Mesenchymal stem cell (in vitro differentiated cells and primary cell): Measurements from ENCODE around the gene NR2C2.

Experiments
- DNase-seq: peaks from one replicate; pipeline ENCODE4 v3.0.0-alpha.2; 2013
- H2AFZ ChIP-seq: one replicate; pipeline ENCODE4 v1.6.1; 2013; ENCODE audit warnings: low read depth, mild to moderate bottlenecking, control low read depth, inconsistent platforms, low read length, moderate library complexity
- H2AK5ac ChIP-seq: 2 replicates; pipeline ENCODE4 v1.6.1; 2013; ENCODE audit warnings: low read length, moderate library complexity, mild to moderate bottlenecking, inconsistent platforms; ENCODE audit not compliant: severe bottlenecking
- H2BK120ac ChIP-seq: one replicate; pipeline ENCODE4 v1.6.1; 2013; ENCODE audit warnings: low read depth, mild to moderate bottlenecking, inconsistent platforms, low read length, moderate library complexity
- H2BK12ac ChIP-seq, 2 experiments: one replicate each; pipeline ENCODE4 v1.6.1; 2013; ENCODE audit warnings: inconsistent platforms in 2 of 2, low read length in 2 of 2, mild to moderate bottlenecking in 2 of 2, moderate library complexity in 2 of 2, control low read depth in 1 of 2
- H2BK15ac ChIP-seq: one replicate; pipeline ENCODE4 v1.6.1; 2013; ENCODE audit warnings: mild to moderate bottlenecking, low read depth, inconsistent platforms; ENCODE audit not compliant: poor library complexity, severe bottlenecking
- H2BK5ac ChIP-seq: 2 replicates; pipeline ENCODE4 v1.6.1; 2013; ENCODE audit warnings: low read depth, mild to moderate bottlenecking, low read length, control low read depth, inconsistent platforms; ENCODE audit not compliant: poor library complexity, severe bottlenecking
- H3K14ac ChIP-seq, 2 experiments: one replicate each; pipeline ENCODE4 v1.6.1; 2013; ENCODE audit warnings: inconsistent platforms in 2 of 2, low read length in 2 of 2, control low read depth in 1 of 2, mild to moderate bottlenecking in 1 of 2, moderate library complexity in 1 of 2
- H3K18ac ChIP-seq, 2 experiments: one replicate each; pipeline ENCODE4 v1.6.1; 2013; ENCODE audit warnings: inconsistent platforms in 2 of 2, low read length in 2 of 2, control low read depth in 1 of 2, low read depth in 1 of 2, mild to moderate bottlenecking in 1 of 2
- H3K23ac ChIP-seq, 2 experiments: one replicate each; pipeline ENCODE4 v1.6.1; 2013; ENCODE audit warnings: inconsistent platforms in 2 of 2, low read length in 2 of 2, mild to moderate bottlenecking in 2 of 2, moderate library complexity in 2 of 2, control low read depth in 1 of 2
- H3K27ac ChIP-seq: 2 replicates; pipeline ENCODE4 v1.5.1; 2013; ENCODE audit warnings: mild to moderate bottlenecking, moderate library complexity, low read length, control low read depth, inconsistent platforms; ENCODE audit not compliant: poor library complexity, severe bottlenecking
- H3K27me3 ChIP-seq, 2 experiments: 2 replicates each; pipeline versions ENCODE4 v1.6.1 to v1.7.0; 2013; ENCODE audit warnings: low read length in 2 of 2, mild to moderate bottlenecking in 2 of 2, moderate library complexity in 2 of 2, control low read depth in 1 of 2, inconsistent platforms in 1 of 2; ENCODE audit not compliant: control insufficient read depth in 1 of 2, insufficient read depth in 1 of 2
- H3K36me3 ChIP-seq, 2 experiments: 2 replicates each; pipeline versions ENCODE4 v1.6.1 to v1.7.0; 2013; ENCODE audit warnings: low read length in 2 of 2, control low read depth in 1 of 2, inconsistent platforms in 1 of 2, low read depth in 1 of 2, mild to moderate bottlenecking in 1 of 2; ENCODE audit not compliant: insufficient read depth in 2 of 2, control insufficient read depth in 1 of 2
- H3K4ac ChIP-seq, 2 experiments: one replicate each; pipeline ENCODE4 v1.6.1; 2013; ENCODE audit warnings: inconsistent platforms in 2 of 2, low read length in 2 of 2, mild to moderate bottlenecking in 2 of 2, moderate library complexity in 2 of 2, control low read depth in 1 of 2, low read depth in 1 of 2
- H3K4me1 ChIP-seq: 2 replicates; pipeline ENCODE4 v1.6.1; 2013; ENCODE audit warnings: low read depth, low read length, control low read depth; ENCODE audit not compliant: control insufficient read depth, insufficient read depth
- H3K4me2 ChIP-seq: 2 replicates; pipeline ENCODE4 v1.6.1; 2013; ENCODE audit warnings: low read length, mild to moderate bottlenecking, inconsistent platforms; ENCODE audit not compliant: poor library complexity, severe bottlenecking
- H3K4me3 ChIP-seq, 2 experiments: 2 replicates each; pipeline versions ENCODE4 v1.5.1 to v1.7.0; 2013; ENCODE audit warnings: low read length in 2 of 2, mild to moderate bottlenecking in 2 of 2, control low read depth in 1 of 2, low read depth in 1 of 2; ENCODE audit not compliant: insufficient read depth in 1 of 2
- H3K79me1 ChIP-seq: replicated peaks from 2 replicates; pipeline ENCODE4 v1.6.1; 2013; ENCODE audit warnings: mild to moderate bottlenecking, control low read depth, low read length, inconsistent platforms; ENCODE audit not compliant: poor library complexity, severe bottlenecking
- H3K9ac ChIP-seq: 2 replicates; pipeline ENCODE4 v1.7.0; 2013; ENCODE audit warnings: mild to moderate bottlenecking, low read length, moderate library complexity
- H3K9me3 ChIP-seq: 2 replicates; pipeline ENCODE4 v1.7.0; 2013; ENCODE audit warnings: mild to moderate bottlenecking, low read length; ENCODE audit not compliant: control insufficient read depth
- H4K8ac ChIP-seq: one replicate; pipeline ENCODE4 v1.6.1; 2013; ENCODE audit warnings: inconsistent platforms, mild to moderate bottlenecking, low read length, moderate library complexity
- H4K91ac ChIP-seq: one replicate; pipeline ENCODE4 v1.6.1; 2013; ENCODE audit warnings: mild to moderate bottlenecking, low read length, inconsistent platforms
- WGBS: methylation state at CpG from one replicate; pipeline ENCODE4 v1.1.7; 2013; ENCODE audit warnings: mixed read lengths; 5-methylcytosine and 5-hydroxymethylcytosine counted together

Gene NR2C2

GRCh38 chr3:14950274-14950673 is 2.9 kb downstream of the NR2C2 start:
- no peaks in the 10 kb centered on the region for H3K9me3 ChIP-seq
- no peak overlapping the region for H3K27ac ChIP-seq
- no peak overlapping the region for H2BK15ac ChIP-seq
- no peak overlapping the region for H3K9ac ChIP-seq
- no peak overlapping the region for H3K4me2 ChIP-seq
- H2BK12ac ChIP-seq = no peak overlapping the region
- peaks cover 2% of the 10 kb centered on the region for H3K4me1 ChIP-seq
- no peak overlapping the region for H2AFZ ChIP-seq
- H3K4ac ChIP-seq = no peak overlapping the region
- peaks cover 5% of the 10 kb centered on the region for H3K79me1 ChIP-seq
- H2BK120ac ChIP-seq = no peak overlapping the region
- H4K91ac ChIP-seq = no peak overlapping the region
- H3K18ac ChIP-seq = no peak overlapping the region
- no peak overlapping the region for H4K8ac ChIP-seq
- H3K4me3 ChIP-seq = no peak overlapping the region
- WGBS = 96% methylated on average over 2 of the region's 2 CpGs
- no peak overlapping the region for H2AK5ac ChIP-seq
- H3K36me3 ChIP-seq = peaks cover 2 to 6% of the 10 kb centered on the region in 2 experiments
- no peak overlapping the region for H3K23ac ChIP-seq
- H2BK5ac ChIP-seq = no peak overlapping the region
- no peak for DNase-seq
- no peak overlapping the region for H3K14ac ChIP-seq
- no peaks in the 10 kb centered on the region for H3K27me3 ChIP-seq

- no peak overlapping the region for H3K14ac ChIP-seq
- H3K9me3 ChIP-seq = no peaks in the 10 kb centered on the region
- DNase-seq = no peak
- H3K4ac ChIP-seq = no peak overlapping the region
- H2AK5ac ChIP-seq = no peak overlapping the region
- no peak overlapping the region for H3K18ac ChIP-seq
- peaks cover 11% of the 10 kb centered on the region for H3K79me1 ChIP-seq
- no peaks in the 10 kb centered on the region for H3K4me1 ChIP-seq
- no peak overlapping the region for H2BK12ac ChIP-seq
- H3K36me3 ChIP-seq = peaks cover 0 to 11% of the 10 kb centered on the region in 2 experiments
- no peak overlapping the region for H3K23ac ChIP-seq
- no peak overlapping the region for H2BK120ac ChIP-seq
- no peak overlapping the region for H3K4me2 ChIP-seq
- 100% methylated on average over 1 of the region's 1 CpG for WGBS
- H3K27me3 ChIP-seq = no peaks in the 10 kb centered on the region
- no peak overlapping the region for H2AFZ ChIP-seq
- H2BK5ac ChIP-seq = no peak overlapping the region
- no peak overlapping the region for H3K27ac ChIP-seq
- no peak overlapping the region for H4K91ac ChIP-seq
- no peak overlapping the region for H3K9ac ChIP-seq
- H4K8ac ChIP-seq = no peak overlapping the region
- no peak overlapping the region for H3K4me3 ChIP-seq
- no peak overlapping the region for H2BK15ac ChIP-seq
Measured at GRCh38 chr3:14957153-14957552, 9.8 kb downstream of the NR2C2 start.

- WGBS = 48% methylated on average over 1 of the region's 1 CpG
- no peak overlapping the region for H2BK120ac ChIP-seq
Measured at GRCh38 chr3:14957925-14958324, 10.5 kb downstream of the NR2C2 start.

GRCh38 chr3:14959359-14959943 is 12.1 kb downstream of the NR2C2 start:
- Histone ChIP-seq H2BK15ac (no peak overlapping the region), H3K4me3 (no peak overlapping the region), H2BK120ac (no peak overlapping the region), H2AFZ (no peak overlapping the region), H3K79me1 (peaks cover 13% of the 10 kb centered on the region), H3K23ac (no peak overlapping the region), H3K4me2 (no peak overlapping the region), H3K9ac (no peak overlapping the region), H3K27me3 (no peaks in the 10 kb centered on the region), H4K8ac (no peak overlapping the region), H4K91ac (no peak overlapping the region), H2AK5ac (no peak overlapping the region), H3K36me3 (peaks cover 0 to 11% of the 10 kb centered on the region in 2 experiments), H3K4ac (no peak overlapping the region), H2BK5ac (no peak overlapping the region), H3K14ac (no peak overlapping the region), H3K4me1 (no peaks in the 10 kb centered on the region), H3K18ac (no peak overlapping the region), H2BK12ac (no peak overlapping the region), H3K9me3 (no peaks in the 10 kb centered on the region), H3K27ac (no peak overlapping the region)
- DNase-seq = peak; percentile 19
- 95% methylated on average over 2 of the region's 2 CpGs for WGBS

More at GRCh38 chr3:14957925-14958324, 10.5 kb downstream of the NR2C2 start:
- no peak overlapping the region for H2AK5ac ChIP-seq
- no peak overlapping the region for H2BK15ac ChIP-seq
- H3K9me3 ChIP-seq = no peaks in the 10 kb centered on the region
- peaks cover 0 to 11% of the 10 kb centered on the region in 2 experiments for H3K36me3 ChIP-seq
- H3K4me2 ChIP-seq = no peak overlapping the region
- H2BK5ac ChIP-seq = no peak overlapping the region
- DNase-seq = peak; percentile 37
- H4K8ac ChIP-seq = no peak overlapping the region
- H4K91ac ChIP-seq = no peak overlapping the region
- H3K18ac ChIP-seq = no peak overlapping the region
- H3K14ac ChIP-seq = no peak overlapping the region
- H3K9ac ChIP-seq = no peak overlapping the region
- peaks cover 12% of the 10 kb centered on the region for H3K79me1 ChIP-seq
- H2BK12ac ChIP-seq = no peak overlapping the region
- H3K27ac ChIP-seq = no peak overlapping the region
- no peak overlapping the region for H3K4me3 ChIP-seq
- no peak overlapping the region for H3K4ac ChIP-seq
- no peaks in the 10 kb centered on the region for H3K4me1 ChIP-seq
- H3K23ac ChIP-seq = no peak overlapping the region
- H3K27me3 ChIP-seq = no peaks in the 10 kb centered on the region
- H2AFZ ChIP-seq = no peak overlapping the region
